Retina (tissue), 1 donor: ENCODE measurements around the gene CEP170.
"Not testable (repeated sequence)": the region's sequence is repeated elsewhere in the genome, so short reads cannot be mapped to it uniquely, and the experiment has no call there.

Experiments used
- DNase-seq: peaks from one replicate; pipeline ENCODE4 v3.0.0-alpha.2; 2016

Gene CEP170

GRCh38 chr1:243164911-243165310 lies 90.2 kb downstream of the CEP170 start:
- not testable (repeated sequence) for DNase-seq

- DNase-seq: not testable (repeated sequence)
Observed at GRCh38 chr1:243150906-243151305, 104.2 kb downstream of the CEP170 start.

- not testable (repeated sequence) for DNase-seq
Observed at GRCh38 chr1:243149120-243149519, 106.0 kb downstream of the CEP170 start.

GRCh38 chr1:243147351-243147750 lies 107.7 kb downstream of the CEP170 start:
- DNase-seq: not testable (repeated sequence)

GRCh38 chr1:243140498-243140897 lies 114.6 kb downstream of the CEP170 start:
- not testable (repeated sequence) for DNase-seq

- DNase-seq: not testable (repeated sequence)
Observed at GRCh38 chr1:243122876-243123409, 132.1 kb downstream of the CEP170 start.

GRCh38 chr1:243121939-243122338 lies 133.1 kb downstream of the CEP170 start:
- not testable (repeated sequence) for DNase-seq

- not testable (repeated sequence) for DNase-seq
Observed at GRCh38 chr1:243118601-243119322, 136.3 kb downstream of the CEP170 start.

- not testable (repeated sequence) for DNase-seq
Observed at GRCh38 chr1:243116187-243116586, 138.9 kb downstream of the CEP170 start.

- DNase-seq: not testable (repeated sequence)
Observed at GRCh38 chr1:243114769-243115168, 140.3 kb downstream of the CEP170 start.

GRCh38 chr1:243114059-243114713 lies 140.9 kb downstream of the CEP170 start:
- not testable (repeated sequence) for DNase-seq

- DNase-seq: not testable (repeated sequence)
Observed at GRCh38 chr1:243107171-243107570, 147.9 kb downstream of the CEP170 start.

- not testable (repeated sequence) for DNase-seq
Observed at GRCh38 chr1:243105652-243106332, 149.3 kb downstream of the CEP170 start.

GRCh38 chr1:243105104-243105503 lies 150.0 kb downstream of the CEP170 start:
- DNase-seq: not testable (repeated sequence)

- not testable (repeated sequence) for DNase-seq
Observed at GRCh38 chr1:243104452-243104851, 150.6 kb downstream of the CEP170 start.

GRCh38 chr1:243101551-243102050 lies 153.5 kb downstream of the CEP170 start:
- DNase-seq: not testable (repeated sequence)

- not testable (repeated sequence) for DNase-seq
Observed at GRCh38 chr1:243087368-243087767, 167.7 kb downstream of the CEP170 start.
